Peyer's patch (tissue), 4 donors: ENCODE measurements around the gene AK5. TPM values are rescaled to one million over a fixed set of nuclear protein-coding genes. Genes with fewer than 3 reads are reported as not detected.

Experiments
- DNase-seq, 3 donors: peaks; one replicate each; pipeline ENCODE4 v3.0.0-alpha.2; 2017 to 2019
- H3K27ac ChIP-seq, 4 donors: fragments of 200-600 bp; sonication (generic); one replicate each; pipeline ENCODE4 v1.5.1; 2016 to 2019
- H3K27me3 ChIP-seq, 2 donors: fragments of 200-600 bp; sonication (generic); one replicate each; pipeline ENCODE4 v1.5.1; 2019
- H3K36me3 ChIP-seq, 3 donors: fragments of 200-600 bp; sonication (generic); one replicate each; pipeline ENCODE4 v1.5.1; 2016 to 2019
- H3K4me1 ChIP-seq, 4 donors: fragments of 200-600 bp; sonication (generic); one replicate each; pipeline ENCODE4 v1.5.1; 2016 to 2019
- H3K4me3 ChIP-seq, 4 donors: fragments of 200-600 bp; sonication (generic); 1 replicate in 3 of 4; 2 replicates in 1 of 4; pipeline ENCODE4 v1.5.1; 2016 to 2019; ENCODE audit warnings: mild to moderate bottlenecking in 1 of 4
- H3K9me3 ChIP-seq, 4 donors: fragments of 200-600 bp; sonication (generic); one replicate each; pipeline ENCODE4 v1.5.1; 2016 to 2019; ENCODE audit warnings: mild to moderate bottlenecking in 1 of 4
- CTCF ChIP-seq, 6 experiments: fragments of 450-650 bp in 4 of 6; fragments of 200-600 bp in 2 of 6; sonication (generic) in 1 of 6; IDR thresholded peaks; one replicate each; pipeline ENCODE4 v1.5.1; 2017 to 2019; ENCODE audit warnings: antibody characterized with exemption in 6 of 6, mild to moderate bottlenecking in 3 of 6, moderate library complexity in 1 of 6
- POLR2A ChIP-seq, 2 donors: fragments of 450-650 bp; IDR thresholded peaks; one replicate each; pipeline ENCODE4 v1.5.1; 2017; ENCODE audit warnings: antibody characterized with exemption in 2 of 2, mild to moderate bottlenecking in 2 of 2, moderate library complexity in 2 of 2
- total RNA-seq, 4 donors: library from RNA; depleted of rRNA; stranded (reverse); fragments of >200 nt; gene quantifications; one replicate each; pipeline ENCODE4 v1.1.0, GENCODE V29; 2016

Gene AK5
- total RNA-seq, 4 donors from 2014 or later: 5.3 to 12.4 TPM; not detected in 2

- H3K27ac ChIP-seq: no peak overlapping the region
- H3K9me3 ChIP-seq: no peaks in the 10 kb centered on the region
- H3K4me1 ChIP-seq: no peaks in the 10 kb centered on the region
- H3K4me3 ChIP-seq: no peak overlapping the region
- peaks cover 0 to 67% (median 0%) of the 10 kb centered on the region in 3 donors for H3K36me3 ChIP-seq
- no peak for DNase-seq
- H3K27me3 ChIP-seq: no peaks in the 10 kb centered on the region
- no peak for TF ChIP-seq CTCF (IDR thresholded peaks at IDR 0.05)
- no peak for TF ChIP-seq POLR2A (IDR thresholded peaks at IDR 0.05)
Observed at GRCh38 chr1:77571642-77572041, 289.8 kb downstream of the AK5 start.

- no peaks in the 10 kb centered on the region for H3K4me1 ChIP-seq
- DNase-seq: no peak
- H3K27me3 ChIP-seq: no peaks in the 10 kb centered on the region
- peaks cover 0 to 76% (median 0%) of the 10 kb centered on the region in 3 donors for H3K36me3 ChIP-seq
- H3K27ac ChIP-seq: no peak overlapping the region
- H3K9me3 ChIP-seq: no peaks in the 10 kb centered on the region
- H3K4me3 ChIP-seq: no peak overlapping the region
- TF ChIP-seq POLR2A (IDR thresholded peaks at IDR 0.05): no peak
- TF ChIP-seq CTCF (IDR thresholded peaks at IDR 0.05): no peak
Observed at GRCh38 chr1:77579547-77579946, 297.7 kb downstream of the AK5 start.

GRCh38 chr1:77582905-77583304 lies 301.1 kb downstream of the AK5 start:
- no peak overlapping the region for H3K27ac ChIP-seq
- no peak for DNase-seq
- no peaks in the 10 kb centered on the region for H3K4me1 ChIP-seq
- no peaks in the 10 kb centered on the region for H3K9me3 ChIP-seq
- H3K36me3 ChIP-seq: peaks cover 0 to 50% (median 0%) of the 10 kb centered on the region in 3 donors
- no peak overlapping the region for H3K4me3 ChIP-seq
- no peak for TF ChIP-seq CTCF (IDR thresholded peaks at IDR 0.05)
- TF ChIP-seq POLR2A (IDR thresholded peaks at IDR 0.05): no peak
- no peaks in the 10 kb centered on the region for H3K27me3 ChIP-seq

GRCh38 chr1:77583483-77583882 lies 301.7 kb downstream of the AK5 start:
- H3K36me3 ChIP-seq: peaks cover 0 to 44% (median 0%) of the 10 kb centered on the region in 3 donors
- no peaks in the 10 kb centered on the region for H3K9me3 ChIP-seq
- H3K4me3 ChIP-seq: no peak overlapping the region
- DNase-seq: no peak
- no peaks in the 10 kb centered on the region for H3K4me1 ChIP-seq
- TF ChIP-seq CTCF (IDR thresholded peaks at IDR 0.05) (no peak), POLR2A (IDR thresholded peaks at IDR 0.05) (no peak)
- no peak overlapping the region for H3K27ac ChIP-seq
- no peaks in the 10 kb centered on the region for H3K27me3 ChIP-seq

GRCh38 chr1:77584884-77585283 lies 303.1 kb downstream of the AK5 start:
- no peak for DNase-seq
- Histone ChIP-seq H3K27me3 (no peaks in the 10 kb centered on the region), H3K36me3 (peaks cover 0 to 33% (median 0%) of the 10 kb centered on the region in 3 donors), H3K4me1 (no peaks in the 10 kb centered on the region), H3K4me3 (no peak overlapping the region), H3K9me3 (no peaks in the 10 kb centered on the region), H3K27ac (no peak overlapping the region)
- TF ChIP-seq POLR2A (IDR thresholded peaks at IDR 0.05) (no peak), CTCF (IDR thresholded peaks at IDR 0.05) (no peak)
